A549 (cell line): ENCODE results near the gene RPS21. TPM values are rescaled to one million over a fixed set of nuclear protein-coding genes. Genes with fewer than 3 reads are reported as not detected.

Experiments
- ATAC-seq, 2 experiments: fragments of 200-7000 bp in 1 of 2; fragments of >200 bp in 1 of 2; cut with Nextera tagmentation in 1 of 2; cut with Tn5 transposase in 1 of 2; 3 replicates each; pipeline versions ENCODE4 v1.8.0 to v1.9.1; 2018 to 2020; ENCODE audit warnings: mild to moderate bottlenecking in 1 of 2, moderate library complexity in 1 of 2
- CTCF ChIA-PET: fragments of 300-600 bp; sonication (Branson Sonifier 250); formaldehyde crosslinking; extraction: SDS; loops from one replicate; lab custom pipeline; 2021; ENCODE audit warnings: antibody characterized with exemption, inconsistent platforms; lab: Yijun Ruan, JAX
- POLR2A ChIA-PET: fragments of 350-600 bp; formaldehyde crosslinking; extraction: SDS; loops from one replicate; lab custom pipeline; 2021; ENCODE audit warnings: antibody characterized with exemption, inconsistent platforms; lab: Yijun Ruan, JAX
- DNase-seq, 2 experiments: peaks; one replicate each; pipeline versions ENCODE4 v3.0.0 to v3.0.0-alpha.2; 2011 to 2016; ENCODE audit warnings: low read depth in 1 of 2, low spot score in 1 of 2
- FAIRE-seq: peaks from 2 replicates; lab custom pipeline; 2011; peaks lifted over from hg19 to GRCh38; lab: Jason Lieb, UNC
- H3K27ac ChIP-seq, 2 experiments: fragments of >200 bp; sonication (Bioruptor Twin); formaldehyde crosslinking; 3 replicates each; pipeline ENCODE4 v1.5.1; 2016 to 2017
- H3K4me1 ChIP-seq: fragments of >200 bp; sonication (Bioruptor Twin); formaldehyde crosslinking; 3 replicates; pipeline ENCODE4 v1.6.1; 2016
- H3K4me2 ChIP-seq: fragments of >200 bp; sonication (Bioruptor Twin); formaldehyde crosslinking; 3 replicates; pipeline ENCODE4 v1.6.1; 2016
- H3K4me3 ChIP-seq: fragments of >200 bp; sonication (Bioruptor Twin); formaldehyde crosslinking; 3 replicates; pipeline ENCODE4 v1.5.1; 2016
- H3K9me3 ChIP-seq: fragments of >200 bp; sonication (Bioruptor Twin); formaldehyde crosslinking; 3 replicates; pipeline ENCODE4 v1.6.1; 2016
- BCL3 ChIP-seq: fragments of >200 bp; sonication (Bioruptor Twin); formaldehyde crosslinking; IDR thresholded peaks from 3 replicates; pipeline ENCODE4 v1.6.1; 2016
- CBX2 ChIP-seq: fragments of 200-600 bp; sonication (generic); IDR thresholded peaks from 2 replicates; pipeline ENCODE4 v1.6.1; 2016; ENCODE audit warnings: low read depth, mild to moderate bottlenecking, borderline replicate concordance
- EHF ChIP-seq: fragments of 250-450 bp; sonication (Bioruptor Pico); IDR thresholded peaks from 2 replicates; pipeline ENCODE4 v1.5.0; 2020; ENCODE audit warnings: mild to moderate bottlenecking
- ELK1 ChIP-seq: fragments of 150-350 bp; IDR thresholded peaks from 2 replicates; pipeline ENCODE4 v1.6.1; 2014; ENCODE audit warnings: low read depth, mild to moderate bottlenecking, low read length
- ESRRA ChIP-seq: fragments of 150-350 bp; IDR thresholded peaks from 2 replicates; pipeline ENCODE4 v1.6.1; 2014; ENCODE audit warnings: mild to moderate bottlenecking, low read length, borderline replicate concordance
- HEYL ChIP-seq: fragments of 250-450 bp; sonication (Bioruptor Pico); IDR thresholded peaks from 2 replicates; pipeline ENCODE4 v1.8.0; 2021; ENCODE audit warnings: mild to moderate bottlenecking, moderate library complexity
- JUN ChIP-seq, 2 experiments: fragments of >200 bp; sonication (Bioruptor Twin); formaldehyde crosslinking; IDR thresholded peaks; 2 replicates in 1 of 2; 3 replicates in 1 of 2; pipeline ENCODE4 v1.6.1; 2016 to 2017
- JUNB ChIP-seq: fragments of >200 bp; sonication (Bioruptor Twin); formaldehyde crosslinking; IDR thresholded peaks from 2 replicates; pipeline ENCODE4 v1.6.1; 2016
- KDM1A ChIP-seq: fragments of 200-600 bp; sonication (generic); IDR thresholded peaks from 2 replicates; pipeline ENCODE4 v1.6.1; 2016; ENCODE audit warnings: low read depth, mild to moderate bottlenecking
- KDM5A ChIP-seq: fragments of 200-600 bp; sonication (generic); IDR thresholded peaks from 2 replicates; pipeline ENCODE4 v1.6.1; 2016; ENCODE audit warnings: antibody characterized with exemption, mild to moderate bottlenecking
- MAFK ChIP-seq: fragments of 450-650 bp; IDR thresholded peaks from 2 replicates; pipeline ENCODE4 v1.6.1; 2014; ENCODE audit not compliant: partially characterized antibody
- MAX ChIP-seq: IDR thresholded peaks from 2 replicates; pipeline ENCODE4 v1.6.1; 2012
- MAZ ChIP-seq: fragments of 150-350 bp; IDR thresholded peaks from 2 replicates; pipeline ENCODE4 v1.6.1; 2014; ENCODE audit warnings: antibody characterized with exemption, low read depth, low read length, borderline replicate concordance
- MYC ChIP-seq: IDR thresholded peaks from 2 replicates; pipeline ENCODE4 v1.6.1; 2012; ENCODE audit warnings: mild to moderate bottlenecking, inconsistent platforms, low read length, improper control_type of control experiment, borderline replicate concordance
- NR3C1 ChIP-seq: fragments of >200 bp; sonication (Bioruptor Twin); formaldehyde crosslinking; IDR thresholded peaks from 3 replicates; pipeline ENCODE4 v1.6.1; 2017
- PBX3 ChIP-seq: IDR thresholded peaks from 2 replicates; pipeline ENCODE4 v1.6.1; 2012
- PHF8 ChIP-seq: fragments of 200-600 bp; sonication (generic); IDR thresholded peaks from 2 replicates; pipeline ENCODE4 v1.6.1; 2016; ENCODE audit warnings: low read depth, mild to moderate bottlenecking, antibody characterized with exemption, moderate library complexity, borderline replicate concordance
- POLR2A ChIP-seq: IDR thresholded peaks from 2 replicates; pipeline ENCODE4 v1.6.1; 2012; ENCODE audit warnings: mild to moderate bottlenecking, low read length
- RAD21 ChIP-seq, 2 experiments: fragments of >200 bp in 1 of 2; sonication (Bioruptor Twin) in 1 of 2; formaldehyde crosslinking in 1 of 2; IDR thresholded peaks in 1 of 2; conservative IDR thresholded peaks in 1 of 2; 2 replicates in 1 of 2; 3 replicates in 1 of 2; pipeline ENCODE4 v1.6.1; 2012 to 2018; ENCODE audit warnings: inconsistent platforms in 1 of 2
- RARB ChIP-seq: fragments of 250-450 bp; sonication (Bioruptor Pico); IDR thresholded peaks from 2 replicates; pipeline ENCODE4 v1.8.0; 2021; ENCODE audit warnings: mild to moderate bottlenecking, moderate library complexity
- REST ChIP-seq: fragments of 200-600 bp; sonication (generic); IDR thresholded peaks from 2 replicates; pipeline ENCODE4 v1.6.1; 2016; ENCODE audit warnings: antibody characterized with exemption, mild to moderate bottlenecking, moderate library complexity
- TFCP2L1 ChIP-seq: fragments of 250-450 bp; sonication (Bioruptor Pico); IDR thresholded peaks from 2 replicates; pipeline ENCODE4 v1.5.0; 2021; ENCODE audit warnings: mild to moderate bottlenecking
- USF2 ChIP-seq: fragments of 450-650 bp; IDR thresholded peaks from 2 replicates; pipeline ENCODE4 v1.6.1; 2014; ENCODE audit warnings: antibody characterized with exemption
- ZNF302 ChIP-seq: fragments of 250-450 bp; sonication (Bioruptor Pico); IDR thresholded peaks from 2 replicates; pipeline ENCODE4 v1.9.0; 2021; ENCODE audit warnings: inconsistent platforms, mild to moderate bottlenecking, moderate library complexity
- WGBS: methylation state at CpG from one replicate; pipeline ENCODE4 v1.1.6; 2017; ENCODE audit errors: missing lambda C conversion rate; 5-methylcytosine and 5-hydroxymethylcytosine counted together
- polyA minus RNA-seq: library from RNA; depleted of rRNA, polyadenylated mRNA; stranded (reverse); fragments of >200 nt; gene quantifications from 2 replicates; pipeline ENCODE4 v1.2.3, GENCODE V29; 2011; rRNA and poly(A)+ RNA removed
- polyA plus RNA-seq, 4 experiments: library from polyadenylated mRNA; depleted of rRNA in 3 of 4; stranded (reverse); fragments of >200 nt; fragmentation: RNase III in 1 of 4; extraction: RNeasy Plus Mini Kit Qiagen cat#74134 plus additional on column Dnase treatment in 1 of 4; gene quantifications; 2 replicates in 3 of 4; 3 replicates in 1 of 4; pipeline ENCODE4 v1.2.3, GENCODE V29; 2011 to 2017

Gene RPS21
- polyA plus RNA-seq (2011; rRNA removed) (3,697 and 4,026 TPM in 2 replicates), polyA plus RNA-seq (2017; fragmentation: RNase III; extraction: RNeasy Plus Mini Kit Qiagen cat#74134 plus additional on column Dnase treatment) (2,862 to 2,938 TPM (median 2,871 TPM) in 3 replicates), polyA minus RNA-seq (804 and 936 TPM in 2 replicates)
- 8,308 and 13,239 TPM in 2 replicates for polyA plus RNA-seq (2012; cell fraction: cytosol; rRNA removed)
- 5,168 and 6,855 TPM in 2 replicates for polyA plus RNA-seq (2012; cell fraction: nucleus; rRNA removed)

- POLR2A ChIA-PET, result interaction anchor here (0.5 to 1.8 kb wide), 19 partner anchors 9 to 316 kb away, joined by 3 to 18 read pairs (median 4); no protein-coding TSS in a partner anchor
- peak in 1 of 2 experiments; percentile 93 for DNase-seq
- FAIRE-seq, result no peak
- Histone ChIP-seq H3K27ac (peak within 1 kb of the TSS; percentile 88 to 97), H3K4me2 (peak within 1 kb of the TSS; percentile 92), H3K9me3 (no peaks in the 10 kb centered on the region), H3K4me3 (peak within 1 kb of the TSS; percentile 94), H3K4me1 (peaks cover 33% of the 10 kb centered on the region)
- whole genome bisulfite sequencing, result under 1% methylated on average over 12 of the region's 83 CpGs
- CTCF ChIA-PET, result interaction anchor here (0.7 to 2.1 kb wide), 11 partner anchors 9 to 84 kb away, joined by 3 to 9 read pairs (median 4); partner anchors contain the start of gene ADRM1
- peak; percentile 20; the same call in 1 of the 2 replicates for TF ChIP-seq KDM5A
- TF ChIP-seq MAX, result peak; percentile 82
- TF ChIP-seq PBX3, result no peak
- peak; percentile 57 for TF ChIP-seq PHF8
- peak; percentile 74; the same call in 1 of the 2 replicates for TF ChIP-seq MYC
- no peak for TF ChIP-seq TFCP2L1 (CRISPR knock-in tag)
- 0 out of 5 replicates have a peak, but pooled peaks of 1 of the 2 experiments have one; percentile 13 for TF ChIP-seq RAD21 (conservative IDR thresholded peaks at IDR 0.05 in 1 of 2, IDR thresholded peaks at IDR 0.05 in 1 of 2)
- TF ChIP-seq JUN (IDR thresholded peaks at IDR 0.05), result peak in 1 of 2 experiments; percentile 99; a peak in 4 of 5 replicates
- peak; percentile 77 for TF ChIP-seq POLR2A
- TF ChIP-seq JUNB, result no peak
- peak; percentile 89; the same call in 2 of the 3 replicates for TF ChIP-seq BCL3
- no peak for TF ChIP-seq KDM1A
- TF ChIP-seq MAZ, result 0 out of 2 replicates have a peak, but pooled peaks have one; percentile 38
- peak; percentile 78 to 87 for ATAC-seq
These were observed at the start of gene RPS21 for GRCh38 chr20:62386383-62387218. Gene RPS21, plus strand, starts transcription at chr20:62387103. Its CDS starts 236 bp downstream, at chr20:62387339.

GRCh38 chr20:62337558-62338293 is 49.2 kb upstream of the RPS21 start:
- ChIA-PET CTCF (no interaction called here), POLR2A (no interaction called here)
- no peaks in the 10 kb centered on the region; the same call in 2 of the 3 replicates for H3K4me1 ChIP-seq
- H3K27ac ChIP-seq, result no peak overlapping the region
- H3K4me2 ChIP-seq, result no peak overlapping the region
- 95% methylated on average over 11 of the region's 34 CpGs for WGBS
- ATAC-seq (peak in 1 of 2 experiments; percentile 6; a peak in 2 of 6 replicates), DNase-seq (no peak), FAIRE-seq (no peak)
- H3K4me3 ChIP-seq, result no peak overlapping the region
- no peaks in the 10 kb centered on the region for H3K9me3 ChIP-seq
- TF ChIP-seq RAD21 (conservative IDR thresholded peaks at IDR 0.05 in 1 of 2, IDR thresholded peaks at IDR 0.05 in 1 of 2) (no peak), HEYL (no peak), MAX (no peak), RARB (no peak), ESRRA (no peak), NR3C1 (no peak), ELK1 (no peak), EHF (CRISPR knock-in tag) (no peak), REST (no peak), MAFK (no peak), USF2 (no peak), ZNF302 (CRISPR knock-in tag) (no peak), CBX2 (no peak)
